Measurements from ENCODE around the gene HRH2. TPM values are rescaled to one million over a fixed set of nuclear protein-coding genes. Genes with fewer than 3 reads are reported as not detected.
"Not testable (repeated sequence)": the region's sequence is repeated elsewhere in the genome, so short reads cannot be mapped to it uniquely, and the experiment has no call there.

Gene HRH2
- total RNA-seq, 1 donor from 2014 or later, result 1.4 TPM

DNA sequence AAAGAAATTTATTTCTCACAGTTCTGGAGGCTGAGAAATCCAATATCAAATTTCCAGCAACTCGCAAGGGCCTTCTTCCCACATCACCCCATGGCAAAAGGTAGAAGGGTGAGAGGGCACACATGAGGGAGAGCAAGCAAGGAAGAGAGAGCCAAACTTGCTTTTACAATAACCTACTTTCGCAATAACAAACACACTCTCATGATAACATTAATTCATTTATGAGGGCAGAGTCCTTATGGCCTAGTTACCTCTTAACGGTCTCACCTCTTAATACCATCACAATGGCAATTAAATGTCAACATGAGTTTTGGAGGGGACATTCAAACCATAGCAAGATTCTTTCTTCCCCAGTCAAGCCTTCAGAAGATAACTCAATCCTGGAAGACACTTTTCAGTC, 11.6 kb upstream of the HRH2 start:
- no peak for DNase-seq (ENCODE audit: low spot score)

DNA sequence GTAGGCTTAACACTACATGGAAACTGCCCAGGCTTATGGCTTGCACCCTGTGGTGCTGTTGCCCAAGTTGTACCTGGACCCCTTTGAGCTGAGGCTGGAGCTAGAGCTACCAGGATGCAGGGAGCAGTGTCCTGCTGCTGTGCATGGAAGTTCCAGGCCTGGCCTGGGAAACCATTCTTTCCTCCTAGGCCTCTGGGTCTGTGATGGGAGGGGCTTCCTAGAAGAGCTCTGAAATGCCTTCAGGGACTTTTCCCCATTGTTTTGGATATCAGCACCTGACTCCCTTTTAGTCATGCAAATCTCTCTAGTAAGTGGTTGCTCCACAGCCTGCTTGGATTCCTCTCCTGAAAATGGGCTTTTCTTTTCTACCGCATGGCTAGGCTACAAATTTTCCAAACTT, 7.9 kb upstream of the HRH2 start:
- DNase-seq (ENCODE audit: low spot score), result no peak

GRCh38 chr5:175650430-175651205, 7.3 kb upstream of the HRH2 start:
- DNase-seq (ENCODE audit: low spot score), result not testable (repeated sequence)

GRCh38 chr5:175652741-175653663, 4.9 kb upstream of the HRH2 start:
- no peak for DNase-seq (ENCODE audit: low spot score)

DNA sequence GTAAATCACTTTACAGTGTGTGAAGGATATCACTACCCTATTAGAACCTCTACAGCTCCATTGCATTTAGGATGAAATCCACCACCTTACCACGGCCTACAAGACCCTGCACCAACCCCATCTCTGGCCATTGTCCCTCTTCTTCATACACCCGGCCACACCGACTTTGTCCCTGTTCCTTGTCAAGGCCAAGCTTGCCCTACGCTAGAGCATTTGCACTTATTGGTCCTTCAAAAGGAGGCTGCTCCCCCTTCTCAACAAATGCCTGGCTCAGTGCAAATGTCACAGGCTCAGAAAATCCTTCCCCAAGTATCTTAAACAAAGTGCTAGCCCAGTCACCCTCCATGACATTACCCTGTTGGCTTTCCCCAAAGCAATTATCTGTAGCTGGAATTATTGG, 4.1 kb upstream of the HRH2 start:
- DNase-seq (ENCODE audit: low spot score), result no peak

GRCh38 chr5:175654339-175654738, 3.5 kb upstream of the HRH2 start:
- DNase-seq (ENCODE audit: low spot score), result no peak

DNA sequence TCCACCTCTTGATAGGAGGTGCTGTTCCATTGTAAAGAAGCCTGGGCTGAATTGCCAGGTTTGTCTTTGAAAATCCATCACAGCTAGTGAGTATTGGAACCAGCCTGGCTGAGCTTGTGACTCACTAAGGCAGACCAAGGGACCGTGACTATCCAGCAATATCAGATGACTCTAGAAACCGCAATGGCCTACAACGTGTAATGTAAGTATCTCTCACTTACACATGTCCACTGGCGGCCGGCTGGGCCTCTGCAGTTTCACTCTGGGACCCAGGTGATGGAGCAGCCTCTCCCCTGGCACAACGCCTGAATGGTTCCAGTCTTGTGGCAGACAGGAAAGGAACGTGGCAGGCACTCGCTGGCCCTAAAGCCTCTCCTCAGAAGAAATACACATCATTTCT, 3.1 kb upstream of the HRH2 start:
- DNase-seq (ENCODE audit: low spot score), result no peak

DNA sequence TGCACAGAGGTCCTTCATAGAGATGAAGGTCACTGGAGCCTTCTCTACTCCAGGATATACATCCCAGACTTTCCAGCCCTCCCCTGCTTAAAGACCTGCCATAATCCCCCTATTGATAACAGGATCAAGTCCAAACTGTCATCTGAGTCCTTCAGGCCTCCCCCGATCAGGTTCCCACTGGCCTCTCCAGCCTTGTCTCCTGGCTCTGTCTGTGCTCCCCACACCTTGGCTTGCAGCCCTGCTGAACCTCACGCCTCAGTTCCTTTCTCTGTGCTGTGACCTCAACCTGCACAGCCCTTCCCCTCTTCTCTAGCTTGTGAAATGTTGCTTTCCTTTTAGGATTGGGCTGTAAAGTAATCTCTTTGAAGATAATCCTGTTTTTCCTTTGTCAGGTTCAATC, 2.5 kb upstream of the HRH2 start:
- DNase-seq (ENCODE audit: low spot score), result no peak

- DNase-seq (ENCODE audit: low spot score), result no peak
Measured at GRCh38 chr5:175656966-175657365, 905 bp upstream of the HRH2 start.

DNA sequence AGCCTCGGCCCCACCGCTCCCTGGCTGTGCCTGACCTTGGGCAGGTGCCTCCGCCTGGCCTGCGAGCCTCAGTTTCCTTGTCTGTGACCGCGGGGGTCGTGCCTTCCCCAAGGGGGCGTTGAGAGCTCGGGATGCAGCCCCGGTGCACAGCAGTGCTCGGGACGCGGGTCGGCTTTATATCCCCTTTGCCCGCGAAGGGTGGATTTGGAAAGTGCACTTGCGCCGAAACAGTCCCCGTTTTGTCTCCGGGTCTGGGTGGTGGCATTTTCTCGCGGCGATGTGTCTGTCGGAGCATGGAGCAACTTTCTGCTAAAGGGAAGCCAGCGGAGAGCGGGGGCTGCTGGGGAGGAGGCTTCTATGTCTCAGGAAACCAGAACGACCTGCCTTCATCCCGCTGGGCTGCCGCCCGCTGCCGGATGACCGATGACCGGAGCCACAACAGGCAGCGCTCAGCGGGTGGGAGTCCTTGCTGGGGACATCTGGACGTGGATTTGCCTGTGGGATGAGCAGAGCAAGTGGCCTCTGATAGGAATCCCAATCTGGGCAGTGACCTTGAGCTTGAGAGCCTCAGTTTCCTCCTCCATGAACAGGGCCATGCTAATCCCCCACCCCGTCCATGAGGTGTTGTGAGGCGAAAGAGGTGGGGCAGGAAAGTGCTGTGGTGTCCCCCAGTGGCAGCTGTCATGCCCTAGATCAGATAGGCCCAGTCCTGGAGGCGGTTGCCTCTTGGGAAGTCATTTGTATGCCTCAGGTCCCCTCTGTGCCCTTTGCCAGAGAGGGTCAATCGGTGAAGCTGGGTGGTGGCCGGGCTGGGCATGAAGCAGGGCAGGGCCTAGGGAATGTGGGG, 651 bp downstream of the HRH2 start:
- no peak for DNase-seq (ENCODE audit: low spot score)

GRCh38 chr5:175659546-175660253, 1.8 kb downstream of the HRH2 start:
- DNase-seq (ENCODE audit: low spot score), result no peak

DNA sequence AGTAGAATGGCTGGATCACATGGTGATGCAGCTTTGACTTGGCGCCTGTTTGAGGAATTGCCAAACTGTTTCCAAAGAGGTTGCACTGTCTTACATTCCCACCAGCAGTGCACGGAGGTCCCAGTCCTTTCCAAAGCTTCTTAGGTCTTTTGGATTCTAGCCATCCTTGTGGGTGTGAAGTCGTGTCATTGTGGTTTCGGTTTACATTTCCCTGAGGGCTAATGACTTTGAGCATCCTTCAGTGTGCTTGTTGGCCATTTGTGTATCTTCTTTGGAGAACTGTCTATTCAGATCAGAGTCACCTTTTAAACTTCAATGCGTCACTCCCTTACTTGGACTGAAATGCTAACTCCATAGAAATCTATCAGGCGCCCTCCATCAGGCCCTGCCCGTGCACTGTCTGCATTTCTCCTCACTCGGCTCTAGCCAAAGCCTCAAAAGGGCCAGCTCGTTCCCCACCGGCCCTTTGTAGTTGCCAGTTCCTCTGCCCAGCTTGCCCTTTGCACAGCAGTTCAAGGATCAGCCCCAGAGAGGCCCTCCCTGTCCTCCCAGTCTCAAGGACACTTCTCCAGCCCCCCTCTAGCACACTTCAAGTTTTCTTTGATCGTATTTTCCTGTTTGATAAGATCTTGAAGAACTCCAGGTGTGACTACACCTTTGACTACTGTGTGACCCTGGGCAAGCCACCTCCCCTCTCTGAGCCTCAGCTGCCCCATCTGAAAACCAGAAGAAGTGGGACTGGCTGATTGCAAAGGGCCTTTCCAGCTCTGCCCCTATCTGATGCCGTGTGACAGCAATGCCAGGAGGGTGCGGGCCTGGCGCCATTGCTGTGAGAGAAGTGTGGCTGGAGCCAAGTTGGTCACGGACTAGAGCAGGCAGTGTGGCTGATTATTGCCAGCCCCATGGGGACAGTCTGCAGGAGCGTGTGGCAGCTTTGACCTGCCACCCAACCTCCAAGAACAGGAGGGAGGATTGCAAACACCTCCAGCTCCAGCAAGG, 5.6 kb downstream of the HRH2 start:
- no peak for DNase-seq (ENCODE audit: low spot score)

DNA sequence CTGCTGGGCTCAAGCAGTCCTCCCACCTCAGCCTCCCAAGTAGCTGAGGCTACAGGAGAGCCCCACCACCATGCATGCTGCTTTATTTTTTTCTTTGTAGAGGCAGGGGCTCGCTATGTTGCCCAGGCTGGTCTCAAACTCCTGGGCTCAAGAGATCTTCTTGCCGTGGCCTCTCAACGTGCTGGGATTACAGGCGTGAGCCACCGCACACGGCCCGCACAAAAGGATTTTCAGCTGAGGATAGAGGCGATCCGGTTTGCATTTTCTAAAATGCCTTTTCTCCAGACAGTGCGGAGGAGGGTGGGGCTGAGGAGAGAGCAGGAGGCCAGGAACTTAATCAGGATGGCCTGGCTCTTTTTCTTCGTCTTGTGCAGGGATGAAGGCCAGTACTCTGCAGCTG, 6.9 kb downstream of the HRH2 start:
- no peak for DNase-seq (ENCODE audit: low spot score)

- DNase-seq (ENCODE audit: low spot score), result no peak
Measured at GRCh38 chr5:175666216-175666615, 8.3 kb downstream of the HRH2 start.

DNA sequence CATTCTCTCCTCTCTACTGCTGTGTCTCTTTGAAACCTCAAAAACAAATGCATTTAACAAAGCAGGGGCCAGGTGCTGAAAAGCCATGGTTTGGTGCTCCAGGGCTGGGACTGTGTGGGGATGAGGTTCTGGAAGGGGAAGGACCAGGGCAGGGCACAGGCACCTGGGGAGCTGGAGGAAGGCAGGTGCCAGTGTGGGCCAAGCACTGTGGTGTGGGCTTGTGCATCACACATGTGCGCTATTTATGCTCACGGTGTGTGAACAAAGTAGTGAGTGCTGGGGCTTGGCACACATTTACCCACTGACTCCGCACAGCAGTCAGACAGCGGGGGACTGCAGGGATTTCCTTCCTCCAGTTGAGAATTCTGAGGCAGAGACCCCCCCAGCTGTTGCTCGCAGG, 10.1 kb downstream of the HRH2 start:
- no peak for DNase-seq (ENCODE audit: low spot score)

- no peak for DNase-seq (ENCODE audit: low spot score)
Measured at GRCh38 chr5:175670372-175670771, 12.5 kb downstream of the HRH2 start.

DNA sequence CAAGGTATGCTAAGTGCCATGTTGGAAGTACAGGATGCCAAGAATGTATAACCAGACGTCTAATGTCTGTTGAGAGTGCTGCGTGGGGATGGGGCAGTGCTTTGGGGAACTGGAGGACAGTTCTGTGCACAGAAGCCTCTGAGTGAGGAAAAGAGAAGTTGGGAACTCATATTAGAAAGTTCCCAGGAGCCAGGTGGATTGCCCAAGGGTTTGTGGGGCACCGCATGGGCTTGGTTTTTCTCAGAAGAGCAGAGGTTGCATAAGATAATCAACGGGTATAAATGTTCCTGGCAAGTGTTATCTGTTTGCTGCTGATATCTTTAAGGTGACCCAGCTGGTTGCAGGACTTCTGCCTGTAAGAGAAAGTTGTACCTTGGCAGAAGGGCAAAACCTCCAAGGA, 13.1 kb downstream of the HRH2 start:
- DNase-seq (ENCODE audit: low spot score), result no peak

DNA sequence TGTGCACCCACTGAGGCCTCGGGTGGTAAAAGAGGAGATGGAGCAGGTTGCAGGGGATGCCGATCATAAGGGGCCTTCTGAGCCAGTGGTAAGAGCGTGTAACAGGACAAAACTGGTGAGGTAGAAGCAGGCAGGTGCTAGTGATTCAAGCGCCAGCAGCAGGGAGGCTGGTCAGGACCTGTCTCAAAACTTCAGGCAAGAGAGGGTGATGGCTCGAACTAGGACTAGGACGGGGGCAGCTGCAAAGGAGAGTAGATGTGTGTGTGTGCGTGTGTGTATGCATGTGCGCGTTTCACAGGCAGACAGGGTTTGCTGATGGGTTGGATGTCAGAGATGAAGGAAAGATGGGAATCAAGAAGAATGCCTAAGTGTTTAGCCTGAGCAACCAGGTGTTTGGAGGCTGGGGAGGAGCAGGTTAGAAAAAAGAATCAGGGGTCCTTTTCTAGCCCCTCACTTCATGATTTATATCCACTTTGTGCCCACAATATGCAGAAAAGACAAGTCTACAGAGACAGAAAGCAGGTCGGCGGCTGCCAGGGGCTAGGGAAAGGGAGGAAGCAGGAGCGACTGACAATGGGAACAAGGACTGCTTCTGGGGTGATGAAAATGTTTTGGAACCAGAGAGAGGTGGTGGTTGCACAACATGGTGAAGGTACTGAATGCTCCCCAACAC, 15.2 kb downstream of the HRH2 start:
- no peak for DNase-seq (ENCODE audit: low spot score)

DNA sequence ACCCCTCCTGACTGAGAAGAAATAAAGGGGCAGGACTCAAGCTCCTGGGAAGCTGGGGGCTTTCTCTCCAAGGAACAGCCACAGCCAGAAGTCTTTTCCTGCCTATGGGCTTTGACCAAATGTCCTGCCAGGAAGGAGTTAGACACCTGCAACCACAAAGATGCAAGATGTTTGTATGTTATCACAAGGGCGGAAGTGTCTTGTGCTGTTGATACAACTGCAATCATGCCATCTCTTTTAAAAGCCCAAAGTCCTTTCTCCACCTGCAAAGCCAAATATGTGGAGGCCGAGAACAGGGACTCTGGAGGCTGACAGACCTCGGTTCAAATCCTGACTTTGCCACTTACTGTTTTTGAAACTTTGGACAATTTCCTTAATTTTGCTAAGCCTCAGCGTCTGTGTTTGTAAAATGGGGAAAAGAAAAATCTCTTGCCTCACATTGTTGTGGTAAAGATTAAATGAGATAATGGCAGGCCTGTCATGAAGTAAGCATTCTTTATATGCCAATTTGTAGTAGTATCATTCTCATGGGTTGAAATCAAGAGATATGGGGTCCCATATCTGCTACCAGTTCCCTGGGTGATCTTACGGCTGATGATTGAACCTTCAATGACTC, 17.0 kb downstream of the HRH2 start:
- no peak for DNase-seq (ENCODE audit: low spot score)
